ENCODE data around the gene LIN7A. TPM values are rescaled to one million over a fixed set of nuclear protein-coding genes. Genes with fewer than 3 reads are reported as not detected.

Gene LIN7A
- total RNA-seq, 2 donors from 2014 or later: 2.2 to 5.4 TPM

DNA sequence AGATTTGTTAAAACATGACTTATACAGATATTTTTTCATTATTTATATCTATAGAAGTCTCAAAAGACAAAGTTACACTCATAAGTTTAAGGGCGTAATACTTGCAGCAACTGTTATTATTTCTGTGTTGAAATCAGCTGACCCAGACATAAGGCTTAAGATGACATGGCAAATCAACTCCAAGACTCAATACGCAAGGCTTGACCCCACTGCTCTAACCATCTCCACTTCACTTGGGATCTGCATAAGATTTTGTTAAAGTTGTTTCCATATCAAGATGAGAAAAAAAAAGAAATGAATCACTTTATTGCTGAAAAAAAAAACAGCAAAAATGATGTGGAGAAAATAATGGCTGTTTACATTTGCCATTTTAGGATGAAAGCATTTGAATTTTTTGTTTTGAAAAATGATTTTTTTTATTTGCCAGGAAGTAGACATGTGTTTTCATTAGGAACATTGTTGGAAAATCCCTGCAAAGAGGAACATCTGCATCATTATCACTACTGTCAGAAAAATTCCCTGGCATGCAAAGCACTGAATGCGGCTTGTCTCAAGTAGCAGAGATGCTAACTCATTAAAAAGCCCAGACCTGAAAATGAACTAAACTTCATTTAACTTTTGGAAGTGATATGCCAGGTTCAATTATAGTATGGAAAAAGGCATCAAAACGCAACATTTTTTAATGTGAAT is 73.5 kb downstream of the LIN7A start:
- no peaks in the 10 kb centered on the region for H3K9me3 ChIP-seq
- H3K36me3 ChIP-seq: no peaks in the 10 kb centered on the region
- TF ChIP-seq, protein P1, sequence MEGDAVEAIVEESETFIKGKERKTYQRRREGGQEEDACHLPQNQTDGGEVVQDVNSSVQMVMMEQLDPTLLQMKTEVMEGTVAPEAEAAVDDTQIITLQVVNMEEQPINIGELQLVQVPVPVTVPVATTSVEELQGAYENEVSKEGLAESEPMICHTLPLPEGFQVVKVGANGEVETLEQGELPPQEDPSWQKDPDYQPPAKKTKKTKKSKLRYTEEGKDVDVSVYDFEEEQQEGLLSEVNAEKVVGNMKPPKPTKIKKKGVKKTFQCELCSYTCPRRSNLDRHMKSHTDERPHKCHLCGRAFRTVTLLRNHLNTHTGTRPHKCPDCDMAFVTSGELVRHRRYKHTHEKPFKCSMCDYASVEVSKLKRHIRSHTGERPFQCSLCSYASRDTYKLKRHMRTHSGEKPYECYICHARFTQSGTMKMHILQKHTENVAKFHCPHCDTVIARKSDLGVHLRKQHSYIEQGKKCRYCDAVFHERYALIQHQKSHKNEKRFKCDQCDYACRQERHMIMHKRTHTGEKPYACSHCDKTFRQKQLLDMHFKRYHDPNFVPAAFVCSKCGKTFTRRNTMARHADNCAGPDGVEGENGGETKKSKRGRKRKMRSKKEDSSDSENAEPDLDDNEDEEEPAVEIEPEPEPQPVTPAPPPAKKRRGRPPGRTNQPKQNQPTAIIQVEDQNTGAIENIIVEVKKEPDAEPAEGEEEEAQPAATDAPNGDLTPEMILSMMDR (IDR thresholded peaks at IDR 0.05): no peak
- TF ChIP-seq POLR2AphosphoS5 (IDR thresholded peaks at IDR 0.05) (no peak), POLR2A (IDR thresholded peaks at IDR 0.05) (no peak)
- no peak overlapping the region for H3K4me3 ChIP-seq
- H3K4me1 ChIP-seq (replicated peaks): no peaks in the 10 kb centered on the region
- 61% methylated on average over 4 of the region's 4 CpGs for whole genome bisulfite sequencing
- H3K27me3 ChIP-seq (replicated peaks; ENCODE audit: insufficient read depth): no peaks in the 10 kb centered on the region
- DNase-seq (ENCODE audit: low spot score): no peak
- H3K27ac ChIP-seq: no peak overlapping the region
- intact Hi-C loops (cut with DNase I): no loop called here

- H3K36me3 ChIP-seq: no peaks in the 10 kb centered on the region
- no peak overlapping the region for H3K27ac ChIP-seq
- no peak overlapping the region for H3K4me3 ChIP-seq
- DNase-seq (ENCODE audit: low spot score): no peak
- H3K27me3 ChIP-seq (replicated peaks; ENCODE audit: insufficient read depth): no peaks in the 10 kb centered on the region
- 87% methylated on average over 4 of the region's 4 CpGs for WGBS
- no peaks in the 10 kb centered on the region for H3K9me3 ChIP-seq
- TF ChIP-seq POLR2A (IDR thresholded peaks at IDR 0.05) (no peak), POLR2AphosphoS5 (IDR thresholded peaks at IDR 0.05) (no peak)
- TF ChIP-seq, protein P1 (IDR thresholded peaks at IDR 0.05): no peak
- intact Hi-C loops (cut with DNase I): no loop called here
- H3K4me1 ChIP-seq (replicated peaks): no peaks in the 10 kb centered on the region
Observed at GRCh38 chr12:80862531-80862930, 75.2 kb downstream of the LIN7A start.

DNA sequence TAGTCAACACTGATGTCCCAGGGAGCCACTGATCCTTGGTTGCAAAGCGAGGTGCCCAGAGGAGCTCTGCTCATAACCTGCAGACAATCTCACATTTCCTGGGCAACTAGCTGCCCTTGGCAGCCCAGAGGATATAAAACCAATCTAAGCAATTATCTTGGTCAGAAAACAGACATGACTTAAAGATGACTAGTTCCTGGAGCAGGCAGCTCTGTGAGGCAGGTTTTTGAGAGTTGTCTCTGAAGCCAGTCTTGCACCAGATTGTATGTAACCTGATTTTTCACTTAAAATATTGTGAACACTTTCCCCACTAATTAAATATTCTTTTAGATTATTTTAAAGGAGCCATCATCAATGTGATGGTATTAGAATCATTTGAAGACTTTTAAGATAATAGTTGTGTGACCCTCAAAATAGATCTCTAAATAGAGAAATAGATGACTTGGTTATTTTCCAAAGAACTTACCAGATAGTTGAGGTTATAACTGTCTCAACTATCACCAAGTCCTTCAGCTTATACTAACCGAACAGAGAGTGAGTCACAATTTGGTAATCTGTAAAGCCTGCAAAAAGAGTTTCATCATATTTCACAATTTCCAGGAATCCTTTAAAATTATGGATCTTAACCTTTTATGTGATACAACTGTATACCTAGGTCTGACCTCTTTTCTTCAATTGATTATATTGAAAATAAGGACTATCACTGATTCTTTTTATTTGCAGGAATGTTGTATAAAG is 75.9 kb downstream of the LIN7A start:
- WGBS: 74% methylated on average over 2 of the region's 2 CpGs
- H3K27me3 ChIP-seq (replicated peaks; ENCODE audit: insufficient read depth): no peaks in the 10 kb centered on the region
- TF ChIP-seq, protein P1 (IDR thresholded peaks at IDR 0.05): no peak
- TF ChIP-seq POLR2AphosphoS5 (IDR thresholded peaks at IDR 0.05): no peak
- no peak for TF ChIP-seq POLR2A (IDR thresholded peaks at IDR 0.05)
- no peaks in the 10 kb centered on the region for H3K36me3 ChIP-seq
- no peaks in the 10 kb centered on the region for H3K4me1 ChIP-seq (replicated peaks)
- no peaks in the 10 kb centered on the region for H3K9me3 ChIP-seq
- intact Hi-C loops (cut with DNase I): no loop called here
- no peak overlapping the region for H3K4me3 ChIP-seq
- H3K27ac ChIP-seq: no peak overlapping the region
- DNase-seq (ENCODE audit: low spot score): no peak

DNA sequence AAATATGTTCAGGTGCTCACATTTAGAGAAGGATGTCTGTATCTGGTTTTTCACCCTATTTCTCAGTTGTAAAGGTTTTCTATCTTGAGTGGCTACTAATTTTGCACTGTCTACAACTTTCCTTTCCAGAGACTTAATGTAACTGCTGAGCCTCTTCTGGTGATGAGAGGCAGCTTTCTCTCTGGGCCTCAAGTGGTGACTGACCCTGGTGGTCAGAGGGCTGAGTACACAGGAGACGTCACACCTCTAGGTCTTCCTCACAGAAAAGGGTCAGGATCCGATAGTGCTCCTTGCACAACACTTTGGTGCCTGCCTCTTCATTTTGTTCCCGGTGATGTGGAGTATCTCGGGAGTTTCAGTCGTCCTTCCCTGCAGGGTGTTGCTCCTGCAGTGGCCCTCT is 76.8 kb downstream of the LIN7A start:
- Histone ChIP-seq H3K36me3 (no peaks in the 10 kb centered on the region), H3K4me1 (replicated peaks) (no peaks in the 10 kb centered on the region), H3K27me3 (replicated peaks; ENCODE audit: insufficient read depth) (no peaks in the 10 kb centered on the region), H3K4me3 (no peak overlapping the region), H3K9me3 (no peaks in the 10 kb centered on the region), H3K27ac (no peak overlapping the region)
- TF ChIP-seq POLR2AphosphoS5 (IDR thresholded peaks at IDR 0.05) (no peak), POLR2A (IDR thresholded peaks at IDR 0.05) (no peak)
- TF ChIP-seq, protein P1 (IDR thresholded peaks at IDR 0.05): no peak
- DNase-seq (ENCODE audit: low spot score): no peak
- intact Hi-C loops (cut with DNase I): no loop called here
- 94% methylated on average over 5 of the region's 5 CpGs for WGBS

DNA sequence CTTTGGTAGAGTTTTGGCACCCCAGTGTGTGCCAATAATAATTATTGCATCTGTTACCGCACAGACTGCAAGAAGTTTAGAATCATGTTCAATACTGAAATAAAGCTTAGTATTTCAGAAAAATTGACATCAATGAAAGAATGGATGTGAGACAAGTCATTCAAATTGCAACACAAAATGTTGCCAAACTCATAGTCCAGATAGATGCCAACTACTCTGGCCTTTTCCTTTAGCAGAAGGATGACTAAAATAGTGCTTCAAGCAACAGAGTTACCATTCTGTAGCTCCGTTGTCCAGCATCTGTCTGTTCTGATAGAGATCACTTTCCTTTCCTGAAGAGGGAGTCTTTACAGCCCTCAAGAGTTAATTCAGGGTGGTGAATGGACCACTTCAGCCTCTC is 77.5 kb downstream of the LIN7A start:
- no peak overlapping the region for H3K4me3 ChIP-seq
- no peak for TF ChIP-seq POLR2AphosphoS5 (IDR thresholded peaks at IDR 0.05)
- TF ChIP-seq POLR2A (IDR thresholded peaks at IDR 0.05): no peak
- TF ChIP-seq, protein P1 (IDR thresholded peaks at IDR 0.05): no peak
- no peaks in the 10 kb centered on the region for H3K36me3 ChIP-seq
- H3K9me3 ChIP-seq: no peaks in the 10 kb centered on the region
- no peak overlapping the region for H3K27ac ChIP-seq
- no peaks in the 10 kb centered on the region for H3K27me3 ChIP-seq (replicated peaks; ENCODE audit: insufficient read depth)
- H3K4me1 ChIP-seq (replicated peaks): no peaks in the 10 kb centered on the region
- DNase-seq (ENCODE audit: low spot score): no peak
- 87% methylated on average over 2 of the region's 2 CpGs for WGBS
- intact Hi-C loops (cut with DNase I): no loop called here
